AG10803 (cell line): ENCODE data around the gene SLC15A5.

Experiments used
- DNase-seq: peaks from one replicate; pipeline ENCODE4 v3.0.0; 2010; ENCODE audit warnings: low read depth
- H3K4me3 ChIP-seq: 2 replicates; pipeline ENCODE4 v1.5.1; 2011; ENCODE audit warnings: mild to moderate bottlenecking, low read length, control low read depth
- TF ChIP-seq, protein P1 (sequence below): conservative IDR thresholded peaks from 2 replicates; pipeline ENCODE4 v1.5.1; 2011; ENCODE audit warnings: mild to moderate bottlenecking, low read length, control low read depth, inconsistent platforms

The SLC15A5 gene

DNA sequence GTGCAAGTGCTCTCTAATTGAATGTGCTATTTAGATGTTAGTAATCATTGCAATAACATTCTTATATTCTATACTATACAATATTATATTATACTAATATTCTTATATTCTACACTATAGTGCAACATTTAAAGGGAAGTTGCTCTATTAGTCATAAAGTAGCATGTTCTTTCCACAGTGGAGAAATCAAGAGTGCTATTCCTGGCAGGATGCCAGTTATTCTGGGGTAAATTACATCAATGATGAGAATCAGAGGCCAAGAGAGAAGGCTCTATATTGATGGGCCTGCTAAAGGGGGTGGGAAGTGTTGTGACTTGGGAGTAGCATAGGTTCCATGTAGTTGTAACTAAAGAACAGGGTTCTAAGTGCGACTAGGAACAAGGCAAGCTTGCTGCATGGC, 121.5 kb downstream of the SLC15A5 start:
- no peak overlapping the region for H3K4me3 ChIP-seq
- DNase-seq = no peak
- TF ChIP-seq, protein P1, sequence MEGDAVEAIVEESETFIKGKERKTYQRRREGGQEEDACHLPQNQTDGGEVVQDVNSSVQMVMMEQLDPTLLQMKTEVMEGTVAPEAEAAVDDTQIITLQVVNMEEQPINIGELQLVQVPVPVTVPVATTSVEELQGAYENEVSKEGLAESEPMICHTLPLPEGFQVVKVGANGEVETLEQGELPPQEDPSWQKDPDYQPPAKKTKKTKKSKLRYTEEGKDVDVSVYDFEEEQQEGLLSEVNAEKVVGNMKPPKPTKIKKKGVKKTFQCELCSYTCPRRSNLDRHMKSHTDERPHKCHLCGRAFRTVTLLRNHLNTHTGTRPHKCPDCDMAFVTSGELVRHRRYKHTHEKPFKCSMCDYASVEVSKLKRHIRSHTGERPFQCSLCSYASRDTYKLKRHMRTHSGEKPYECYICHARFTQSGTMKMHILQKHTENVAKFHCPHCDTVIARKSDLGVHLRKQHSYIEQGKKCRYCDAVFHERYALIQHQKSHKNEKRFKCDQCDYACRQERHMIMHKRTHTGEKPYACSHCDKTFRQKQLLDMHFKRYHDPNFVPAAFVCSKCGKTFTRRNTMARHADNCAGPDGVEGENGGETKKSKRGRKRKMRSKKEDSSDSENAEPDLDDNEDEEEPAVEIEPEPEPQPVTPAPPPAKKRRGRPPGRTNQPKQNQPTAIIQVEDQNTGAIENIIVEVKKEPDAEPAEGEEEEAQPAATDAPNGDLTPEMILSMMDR = no peak

DNA sequence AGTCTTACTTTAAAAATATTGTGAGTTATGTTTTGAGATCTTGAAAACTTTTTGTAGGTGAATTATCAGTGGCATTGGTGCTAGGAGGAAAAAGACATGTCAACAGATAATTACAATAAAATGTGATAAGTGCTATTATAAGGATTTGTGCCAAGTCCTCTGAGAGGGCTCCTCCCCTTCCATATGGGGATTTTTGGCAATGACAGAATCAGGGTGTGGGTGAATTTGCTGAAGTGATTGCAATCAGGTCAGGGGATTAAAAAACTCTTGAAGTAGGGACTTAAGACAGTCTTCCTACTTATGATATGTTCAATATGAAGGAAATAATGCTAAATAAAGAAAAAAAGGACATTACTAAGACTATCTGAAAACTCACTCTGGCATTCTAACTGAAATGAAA, 122.5 kb downstream of the SLC15A5 start:
- DNase-seq = no peak
- no peak overlapping the region for H3K4me3 ChIP-seq
- TF ChIP-seq, protein P1 = no peak

DNA sequence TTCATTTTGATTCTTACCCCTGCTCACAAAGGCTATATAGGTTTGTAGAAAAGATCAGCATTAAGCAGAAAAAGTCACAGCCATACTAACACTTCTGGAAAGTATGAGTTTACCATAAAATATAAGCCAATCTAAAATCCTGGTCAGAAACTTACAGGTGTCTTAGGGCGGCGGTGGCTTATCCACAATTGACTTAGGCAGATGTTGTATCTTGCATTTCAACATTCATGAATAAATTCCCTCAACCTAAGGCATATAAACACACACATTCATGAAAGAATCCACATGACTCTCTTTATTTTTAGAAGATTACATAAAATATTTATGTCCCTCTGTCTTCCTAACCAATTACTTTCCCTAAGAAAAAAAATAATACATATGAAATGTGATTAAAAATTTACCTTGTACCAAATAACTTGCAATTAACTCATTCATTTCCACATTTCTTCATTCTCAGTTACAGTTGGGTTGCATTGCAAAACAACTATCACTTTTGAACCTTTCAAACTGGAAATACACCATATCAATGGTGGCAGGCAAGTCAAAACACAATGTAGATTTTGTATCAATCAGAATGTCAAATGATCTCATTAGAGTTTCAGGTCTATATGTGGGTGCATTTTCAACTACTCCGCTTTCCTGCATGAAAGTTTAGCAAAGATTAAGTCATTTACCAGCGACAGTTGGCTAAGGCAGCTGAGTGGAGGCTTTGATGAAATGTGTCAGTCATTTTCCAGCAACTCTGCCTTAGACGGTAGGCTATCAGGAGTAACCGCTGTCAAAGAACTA, 124.4 kb downstream of the SLC15A5 start:
- no peak overlapping the region for H3K4me3 ChIP-seq
- TF ChIP-seq, protein P1 = no peak
- no peak for DNase-seq

DNA sequence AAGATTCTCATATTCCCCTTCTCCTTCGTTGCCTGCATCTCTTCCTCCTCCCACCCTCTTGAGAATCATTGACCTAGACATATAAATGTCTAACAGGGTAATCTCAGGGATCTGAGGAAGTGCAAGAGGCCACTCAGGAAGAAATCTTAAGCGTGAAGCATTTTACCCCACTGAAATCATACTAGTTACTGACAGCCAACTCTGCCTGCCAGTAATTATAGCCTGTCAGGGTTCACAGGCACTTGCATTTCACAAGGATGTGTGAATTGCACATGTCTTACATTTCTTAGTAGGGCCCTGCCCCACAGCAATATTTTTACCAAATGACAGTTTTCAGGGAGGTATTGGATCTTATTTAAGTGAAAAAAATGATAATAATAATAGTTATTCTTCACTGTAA, 127.2 kb downstream of the SLC15A5 start:
- no peak for DNase-seq
- TF ChIP-seq, protein P1 = no peak
- no peak overlapping the region for H3K4me3 ChIP-seq

DNA sequence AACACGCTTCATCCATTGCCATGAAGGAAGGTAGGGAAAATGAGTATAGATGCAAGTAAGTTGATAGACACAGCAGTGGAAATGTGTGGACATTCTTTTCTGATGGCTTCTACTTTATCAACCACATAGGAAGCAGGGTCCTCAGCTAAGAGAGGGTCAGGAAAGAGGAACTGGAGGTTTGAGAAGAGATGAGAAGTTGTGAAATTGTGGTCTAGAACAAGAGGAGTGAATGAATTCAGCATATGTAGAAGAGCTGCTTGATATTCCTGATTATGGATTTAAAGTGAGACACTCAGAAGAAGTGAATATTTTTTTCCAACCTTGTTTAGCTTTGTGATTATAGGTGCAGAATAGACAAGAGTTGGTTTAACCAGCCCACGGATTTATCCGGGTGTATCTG, 128.5 kb downstream of the SLC15A5 start:
- no peak overlapping the region for H3K4me3 ChIP-seq
- DNase-seq = no peak
- TF ChIP-seq, protein P1 = no peak
